Testis (tissue), 2 donors: ENCODE measurements around the gene OPCML.

ENCODE experiments used
- CTCF ChIP-seq, 3 experiments: fragments of 450-650 bp in 2 of 3; fragments of 200-600 bp in 1 of 3; sonication (generic) in 1 of 3; IDR thresholded peaks; one replicate each; pipeline ENCODE4 v1.5.1; 2016 to 2019; ENCODE audit warnings: antibody characterized with exemption in 3 of 3, mild to moderate bottlenecking in 2 of 3, moderate library complexity in 1 of 3
- POLR2A ChIP-seq: fragments of 450-650 bp; IDR thresholded peaks from one replicate; pipeline ENCODE4 v1.6.1; 2017; ENCODE audit warnings: antibody characterized with exemption, mild to moderate bottlenecking, moderate library complexity

DNA sequence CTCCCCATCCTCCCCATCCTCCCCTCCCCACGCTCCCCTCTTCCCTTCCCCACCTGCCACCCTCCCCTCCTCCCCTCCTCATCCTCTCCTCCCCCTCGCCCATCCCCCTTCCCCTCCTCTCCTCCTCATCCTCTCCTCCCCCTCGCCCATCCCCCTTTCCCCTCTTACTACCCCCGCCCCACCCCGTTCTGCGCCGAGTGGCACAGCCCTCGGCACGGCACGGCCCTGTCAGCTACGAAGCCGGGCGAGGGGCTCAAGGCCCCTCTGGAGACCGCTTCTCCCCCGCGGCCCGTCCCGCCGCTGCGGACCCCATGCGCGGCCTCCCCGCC is 449.9 kb downstream of the OPCML start:
- TF ChIP-seq CTCF (IDR thresholded peaks at IDR 0.05) (no peak), POLR2A (no peak)
